GM19238 (cell line): ENCODE data around the gene TMEM62.

ENCODE experiments used
- DNase-seq: peaks from one replicate; pipeline ENCODE4 v3.0.0; 2011; ENCODE audit warnings: low spot score; ENCODE audit not compliant: insufficient read length

Gene TMEM62

DNA sequence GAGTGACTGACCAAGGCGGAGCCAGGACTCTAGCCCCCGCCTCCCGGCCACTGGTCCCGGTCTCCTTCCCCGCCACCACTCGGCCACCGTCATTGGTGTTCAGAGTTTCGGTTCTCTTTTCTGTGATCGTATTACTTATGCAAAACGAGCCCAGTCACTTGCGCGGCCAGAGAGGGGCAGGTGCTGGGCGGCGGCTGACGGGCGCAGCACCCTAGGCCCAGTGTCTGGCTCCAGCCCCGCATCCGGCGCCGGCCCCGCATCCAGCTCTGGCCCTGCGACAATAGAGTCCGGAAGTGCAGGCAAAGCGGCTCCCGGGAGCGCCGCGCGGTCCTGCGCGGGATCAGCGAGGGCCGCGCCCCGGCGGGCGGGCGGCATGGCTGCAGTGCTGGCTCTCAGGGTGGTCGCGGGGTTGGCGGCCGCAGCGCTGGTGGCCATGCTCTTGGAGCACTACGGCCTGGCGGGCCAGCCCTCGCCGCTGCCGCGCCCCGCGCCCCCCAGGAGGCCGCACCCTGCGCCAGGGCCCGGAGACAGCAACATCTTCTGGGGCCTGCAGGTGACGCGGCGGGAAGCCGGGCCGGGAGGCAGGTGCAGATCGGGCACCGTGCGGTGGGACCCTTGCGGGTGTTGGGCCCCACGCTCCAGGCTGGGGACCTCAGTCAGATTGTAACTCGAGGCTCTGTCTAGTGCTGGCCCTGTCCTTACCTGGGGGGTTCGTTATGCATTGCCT lies at the start of gene TMEM62:
Gene TMEM62 (plus strand): TSS at position 157 of the 727 bp plus-strand sequence. CDS start 217 bp downstream, at position 374.
- DNase-seq: peak; percentile 93

DNA sequence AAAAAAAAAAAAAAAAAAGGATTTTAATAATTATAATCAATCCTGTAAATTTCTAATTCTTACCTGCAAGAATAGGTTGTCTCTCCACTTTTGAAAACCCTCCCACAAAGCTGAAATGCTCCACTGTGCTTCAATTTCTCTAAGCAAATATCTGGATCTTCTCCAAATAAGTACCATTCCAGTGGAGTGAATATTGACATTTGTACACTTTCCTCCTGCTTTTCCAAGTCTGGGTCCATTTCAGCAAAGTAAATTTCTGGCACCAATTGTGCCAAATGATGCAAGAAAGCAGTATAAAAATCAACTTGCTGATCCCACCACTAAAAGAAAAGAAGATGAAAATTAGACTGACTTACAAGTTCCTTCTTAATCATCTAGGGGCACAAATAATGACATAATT lies 47.5 kb upstream of the TMEM62 start:
- DNase-seq: no peak

- no peak for DNase-seq
These were observed 46.8 kb upstream of the TMEM62 start for GRCh38 chr15:43086551-43086950.

- no peak for DNase-seq
These were observed 41.5 kb upstream of the TMEM62 start for GRCh38 chr15:43091859-43092258.

DNA sequence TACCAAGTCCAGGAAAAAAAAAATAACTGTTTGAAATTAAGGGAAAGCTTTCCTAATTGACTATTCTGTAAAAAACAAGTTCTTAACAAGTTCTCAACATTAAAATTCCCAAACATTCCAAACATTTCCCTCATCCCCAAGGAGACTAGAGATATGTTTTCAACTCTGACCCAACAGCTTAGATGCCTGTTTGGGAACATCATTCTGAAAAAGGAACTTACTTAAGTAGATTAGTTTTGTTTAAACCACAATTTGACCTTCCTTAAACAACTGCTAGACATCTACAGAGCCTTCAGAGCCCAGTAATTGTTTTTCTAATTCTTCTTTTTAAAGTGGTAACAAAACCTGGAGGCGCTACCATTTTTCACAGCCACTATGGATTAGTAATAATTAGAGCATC lies 40.4 kb upstream of the TMEM62 start:
- no peak for DNase-seq

GRCh38 chr15:43094416-43095030 lies 38.9 kb upstream of the TMEM62 start:
- no peak for DNase-seq

- DNase-seq: no peak
These were observed 38.1 kb upstream of the TMEM62 start for GRCh38 chr15:43095243-43095642.

- no peak for DNase-seq
These were observed 37.6 kb upstream of the TMEM62 start for GRCh38 chr15:43095708-43096347.

DNA sequence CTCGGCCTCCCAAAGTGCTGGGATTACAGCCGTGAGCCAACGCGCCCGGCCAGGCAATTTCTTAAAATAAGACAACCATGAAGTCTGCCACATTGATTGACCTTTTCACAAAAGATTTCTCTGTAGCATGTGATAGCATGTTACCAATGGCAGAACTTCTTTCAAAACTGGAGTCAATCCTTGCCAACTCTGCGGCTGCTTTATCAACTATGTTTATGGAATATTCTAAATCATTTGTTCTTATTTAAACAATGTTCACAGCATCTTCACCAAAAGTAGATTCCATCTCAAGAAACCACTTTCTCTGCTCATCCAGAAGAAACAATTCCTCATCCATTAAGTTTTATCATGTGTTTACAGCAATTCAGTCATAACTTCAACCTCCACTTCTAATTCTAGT lies 37.0 kb upstream of the TMEM62 start:
- DNase-seq: no peak

DNA sequence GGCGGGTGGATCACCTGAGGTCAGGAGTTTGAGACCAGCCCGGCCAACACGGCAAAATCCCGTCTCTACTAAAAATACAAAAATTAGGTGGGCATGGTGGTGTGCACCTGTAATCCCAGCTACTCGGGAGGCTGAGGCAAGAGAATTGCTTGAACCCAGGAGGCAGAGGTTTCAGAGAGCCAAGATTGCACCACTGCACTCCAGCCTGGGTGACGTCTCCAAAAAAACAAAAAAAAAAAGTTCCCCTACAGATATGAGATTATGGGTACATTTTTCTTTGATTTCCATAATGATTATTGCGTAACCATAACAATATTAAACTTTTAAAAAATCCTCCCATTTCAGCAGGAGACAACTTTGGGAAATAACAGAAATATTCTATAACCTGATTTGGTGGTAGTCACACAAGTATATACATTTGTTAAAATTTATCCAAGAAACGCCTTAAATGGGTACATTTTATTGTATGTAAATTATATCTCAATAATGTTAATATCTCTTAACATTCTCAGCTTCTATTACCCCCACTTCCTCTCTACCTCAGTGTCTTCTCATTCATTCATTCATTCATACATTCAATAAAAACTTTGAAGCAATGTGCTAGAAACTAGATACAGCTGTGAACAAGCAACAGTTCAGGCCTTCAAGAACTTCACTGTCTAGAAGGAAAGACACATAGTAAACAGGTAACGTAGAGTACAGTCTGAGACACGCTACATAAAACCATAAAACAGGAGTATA lies 34.1 kb upstream of the TMEM62 start:
- DNase-seq: no peak

- DNase-seq: no peak
These were observed 32.4 kb upstream of the TMEM62 start for GRCh38 chr15:43100971-43101370.

DNA sequence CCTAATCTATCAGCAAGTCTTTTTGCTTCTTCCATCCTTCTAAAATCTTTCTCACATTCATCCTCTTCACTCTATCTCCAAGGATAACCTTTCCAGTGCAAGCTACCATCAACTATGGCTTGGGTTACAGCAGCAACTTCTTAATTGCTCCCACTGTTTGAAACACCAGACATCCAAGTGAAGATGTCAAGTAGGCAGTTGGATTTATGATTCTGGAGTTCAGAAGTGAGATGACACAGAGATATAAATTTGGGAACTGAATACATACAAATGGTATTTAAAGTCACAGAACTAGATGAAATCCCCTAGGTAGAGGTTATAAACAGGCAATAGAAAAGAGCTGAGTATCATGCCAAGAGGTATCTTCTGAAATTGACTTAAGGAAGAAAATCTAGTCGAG lies 31.2 kb upstream of the TMEM62 start:
- no peak for DNase-seq

GRCh38 chr15:43103907-43104306 lies 29.5 kb upstream of the TMEM62 start:
- no peak for DNase-seq

GRCh38 chr15:43104426-43104825 lies 29.0 kb upstream of the TMEM62 start:
- no peak for DNase-seq

DNA sequence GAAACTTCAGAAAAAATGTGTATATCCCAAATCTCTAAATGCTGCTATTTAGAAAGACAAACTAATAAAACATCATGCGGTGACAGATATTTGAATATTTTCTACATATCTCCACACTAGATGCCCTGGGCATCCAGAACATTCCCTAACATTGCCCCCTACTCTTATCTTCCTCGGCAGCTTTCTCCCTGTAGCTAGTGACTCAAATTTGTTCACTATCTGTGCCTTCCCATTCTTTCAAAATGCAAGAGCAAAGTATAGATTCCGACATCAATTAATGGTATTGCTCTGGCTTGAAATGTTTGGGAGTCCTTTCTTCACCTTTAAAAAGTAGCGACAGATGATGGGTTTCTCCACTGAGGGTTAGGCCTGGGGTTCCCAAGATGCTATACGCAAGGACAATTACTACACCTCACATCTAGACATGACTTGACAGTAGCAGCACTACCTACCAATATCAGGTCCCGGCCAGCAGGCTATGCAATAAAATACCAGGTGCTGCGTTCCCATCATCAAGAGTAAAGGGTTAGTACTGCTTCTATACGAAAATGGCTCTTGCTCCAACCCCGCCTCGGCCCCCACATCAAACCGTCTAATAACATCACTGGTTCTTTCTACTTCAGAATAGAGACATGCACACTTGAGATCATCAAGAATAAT lies 28.2 kb upstream of the TMEM62 start:
- no peak for DNase-seq

DNA sequence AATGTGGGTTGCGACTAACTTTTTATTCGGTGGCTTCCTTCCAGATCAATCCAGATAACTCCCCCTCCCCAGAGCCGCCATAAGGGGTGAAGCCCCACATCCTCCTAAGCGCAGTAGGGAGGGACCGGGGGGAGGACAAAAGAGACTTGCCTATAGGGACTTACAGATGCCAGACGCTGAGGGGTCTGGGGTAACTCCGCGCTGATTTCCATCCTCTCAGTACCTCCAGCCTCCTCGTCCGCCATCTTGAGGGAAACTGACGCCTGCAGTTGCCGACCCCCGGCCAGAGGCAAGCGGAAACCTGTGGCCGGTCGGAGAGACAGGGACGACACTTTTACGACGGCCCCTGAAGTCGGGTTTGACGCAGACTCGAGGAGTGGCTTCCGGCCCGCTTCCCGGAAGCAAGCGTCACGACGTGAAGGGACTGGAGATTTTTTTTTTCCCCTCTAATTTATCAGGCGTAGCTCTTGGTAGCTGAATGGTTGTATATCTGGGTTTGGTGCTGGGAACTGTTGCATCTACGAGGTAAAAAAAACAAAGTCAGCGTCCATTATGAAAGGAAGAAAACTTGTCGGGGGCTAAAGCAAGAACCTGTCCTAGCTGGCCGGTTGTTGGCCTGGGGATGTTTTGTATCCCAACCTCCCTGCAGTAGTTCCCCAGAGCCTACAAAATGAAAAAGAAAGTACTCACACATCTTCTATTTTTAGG lies 27.5 kb upstream of the TMEM62 start, which contains the start of gene UBR1:
Gene UBR1 (minus strand): TSS at position 261 of the 708 bp plus-strand sequence. CDS start 16 bp downstream, at position 245.
- peak; percentile 79 for DNase-seq

DNA sequence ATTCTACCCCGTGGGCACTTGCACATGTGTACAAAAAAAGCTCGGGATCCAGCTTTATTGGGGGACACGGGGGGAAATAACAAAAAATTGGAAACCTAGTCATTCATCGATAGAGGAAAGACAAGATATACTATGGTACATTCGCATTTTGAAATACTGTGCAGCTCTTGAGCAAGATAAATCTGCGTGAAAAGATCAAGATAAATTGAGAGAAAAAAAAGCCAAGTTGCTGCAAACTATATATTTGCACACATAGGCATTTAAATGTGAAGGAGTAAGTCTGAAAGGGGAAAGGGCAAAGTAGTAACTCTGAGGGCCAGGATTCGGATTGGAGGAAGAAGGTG lies 26.9 kb upstream of the TMEM62 start:
- DNase-seq: no peak

DNA sequence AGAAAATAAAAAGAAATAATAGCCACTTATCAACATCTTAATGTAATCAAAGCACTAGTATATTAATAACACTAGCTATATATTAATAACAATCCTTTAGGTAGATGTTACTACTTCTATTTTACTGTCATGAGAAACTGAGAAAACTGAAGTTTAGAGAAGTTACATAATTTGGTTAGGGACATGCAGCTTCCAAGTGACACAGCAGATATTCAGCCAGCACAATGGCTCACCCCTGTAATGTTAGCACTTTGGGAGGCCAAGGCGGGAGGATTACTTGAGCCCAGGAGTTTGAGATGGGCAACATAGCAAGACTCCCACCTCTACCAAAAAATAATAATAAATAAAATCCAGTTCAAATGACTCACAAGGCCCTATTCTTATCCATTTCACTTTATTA lies 25.6 kb upstream of the TMEM62 start:
- no peak for DNase-seq

GRCh38 chr15:43111354-43111753 lies 22.0 kb upstream of the TMEM62 start:
- no peak for DNase-seq

- peak; percentile 19 for DNase-seq
These were observed 15.1 kb upstream of the TMEM62 start for GRCh38 chr15:43118286-43118685.

DNA sequence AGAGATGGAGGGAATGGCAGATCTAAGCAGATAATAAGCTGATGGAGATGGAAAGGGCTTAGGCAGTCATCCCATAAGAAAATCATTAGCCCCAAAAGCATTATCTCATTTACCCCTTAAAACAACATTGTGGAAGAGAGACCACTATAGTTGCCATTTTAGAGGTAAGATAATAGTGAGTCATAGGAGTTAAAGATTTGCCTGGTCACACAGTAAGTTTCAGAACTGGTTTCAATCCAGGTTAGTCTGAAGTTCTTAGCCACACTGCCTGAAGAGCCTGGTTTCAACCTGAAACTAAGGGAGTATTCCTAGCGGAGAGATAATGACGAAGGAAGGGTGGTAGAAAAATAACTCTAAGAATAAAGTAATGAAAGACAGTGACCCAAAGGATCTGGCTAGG lies 14.6 kb upstream of the TMEM62 start:
- no peak for DNase-seq
